HuH-7.5 (cell line): Measurements from ENCODE around the gene MCTP1.
"Not testable (repeated sequence)": the region's sequence is repeated elsewhere in the genome, so short reads cannot be mapped to it uniquely, and the experiment has no call there.

ENCODE experiments used
- DNase-seq: peaks from one replicate; pipeline ENCODE4 v3.0.0; 2011; ENCODE audit warnings: low spot score

MCTP1 gene

GRCh38 chr5:94863951-94864350, 420.9 kb downstream of the MCTP1 start:
- DNase-seq, result no peak

GRCh38 chr5:94857111-94857510, 427.8 kb downstream of the MCTP1 start:
- DNase-seq, result no peak

- no peak for DNase-seq
Measured at GRCh38 chr5:94856257-94856800, 428.6 kb downstream of the MCTP1 start.

- DNase-seq, result no peak
Measured at GRCh38 chr5:94855543-94855942, 429.4 kb downstream of the MCTP1 start.

- no peak for DNase-seq
Measured at GRCh38 chr5:94853120-94853519, 431.8 kb downstream of the MCTP1 start.

GRCh38 chr5:94850960-94851359, 433.9 kb downstream of the MCTP1 start:
- no peak for DNase-seq

GRCh38 chr5:94849821-94850736, 434.8 kb downstream of the MCTP1 start:
- DNase-seq, result peak; percentile 4

GRCh38 chr5:94849324-94849723, 435.6 kb downstream of the MCTP1 start:
- no peak for DNase-seq

- no peak for DNase-seq
Measured at GRCh38 chr5:94847726-94848125, 437.2 kb downstream of the MCTP1 start.

- no peak for DNase-seq
Measured at GRCh38 chr5:94847019-94847418, 437.9 kb downstream of the MCTP1 start.

GRCh38 chr5:94845696-94846095, 439.2 kb downstream of the MCTP1 start:
- not testable (repeated sequence) for DNase-seq

GRCh38 chr5:94841598-94842322, 443.1 kb downstream of the MCTP1 start:
- no peak for DNase-seq

GRCh38 chr5:94833851-94834250, 451.0 kb downstream of the MCTP1 start:
- no peak for DNase-seq

- DNase-seq, result no peak
Measured at GRCh38 chr5:94832685-94833084, 452.2 kb downstream of the MCTP1 start.

GRCh38 chr5:94830520-94830919, 454.4 kb downstream of the MCTP1 start:
- DNase-seq, result no peak

GRCh38 chr5:94828222-94828621, 456.7 kb downstream of the MCTP1 start:
- not testable (repeated sequence) for DNase-seq

GRCh38 chr5:94820488-94820887, 464.4 kb downstream of the MCTP1 start:
- DNase-seq, result no peak

GRCh38 chr5:94818904-94819303, 466.0 kb downstream of the MCTP1 start:
- DNase-seq, result no peak

GRCh38 chr5:94815313-94816039, 469.4 kb downstream of the MCTP1 start:
- DNase-seq, result no peak

GRCh38 chr5:94812232-94812631, 472.7 kb downstream of the MCTP1 start:
- no peak for DNase-seq

- no peak for DNase-seq
Measured at GRCh38 chr5:94811331-94811730, 473.6 kb downstream of the MCTP1 start.

- no peak for DNase-seq
Measured at GRCh38 chr5:94810877-94811276, 474.0 kb downstream of the MCTP1 start.
